RWPE1 (cell line): ENCODE measurements around the gene C22orf31.

Source experiments
- CTCF ChIA-PET: fragments of 350-600 bp; sonication (Branson Sonifier 250); formaldehyde crosslinking; extraction: SDS; loops from one replicate; lab custom pipeline; 2021; lab: Yijun Ruan, JAX
- POLR2A ChIA-PET: fragments of 400-600 bp; formaldehyde crosslinking; extraction: SDS; loops from one replicate; lab custom pipeline; 2020; ENCODE audit warnings: antibody characterized with exemption; ENCODE audit not compliant: low non-redundant PET; lab: Yijun Ruan, JAX
- DNase-seq: peaks from one replicate; pipeline ENCODE4 v3.0.0; 2012; ENCODE audit warnings: low spot score
- H3K27ac ChIP-seq: fragments of 450-650 bp; 2 replicates; pipeline ENCODE4 v1.5.1; 2017
- CTCF ChIP-seq: fragments of 450-650 bp; conservative IDR thresholded peaks from 2 replicates; pipeline ENCODE4 v1.5.1; 2017; ENCODE audit warnings: low read depth, mild to moderate bottlenecking

C22orf31 gene

GRCh38 chr22:29026579-29026978 is 35.1 kb downstream of the C22orf31 start:
- POLR2A ChIA-PET = no interaction called here
- TF ChIP-seq CTCF = no peak
- CTCF ChIA-PET = no interaction called here
- no peak overlapping the region for H3K27ac ChIP-seq
- DNase-seq = no peak

- H3K27ac ChIP-seq = no peak overlapping the region
- DNase-seq = no peak
- CTCF ChIA-PET = no interaction called here
- TF ChIP-seq CTCF = no peak
- POLR2A ChIA-PET = no interaction called here
Measured at GRCh38 chr22:29023172-29023796, 38.3 kb downstream of the C22orf31 start.

GRCh38 chr22:29022101-29022817 is 39.4 kb downstream of the C22orf31 start:
- no peak for DNase-seq
- POLR2A ChIA-PET = no interaction called here
- CTCF ChIA-PET = interaction anchor here (0.6 kb wide), 1 partner anchor 20 kb away, joined by 3 read pairs; no protein-coding TSS in a partner anchor
- H3K27ac ChIP-seq = no peak overlapping the region
- no peak for TF ChIP-seq CTCF

- POLR2A ChIA-PET = no interaction called here
- H3K27ac ChIP-seq = no peak overlapping the region
- CTCF ChIA-PET = interaction anchor here (0.6 to 0.9 kb wide), 3 partner anchors 10 to 418 kb away, joined by 3 read pairs; no protein-coding TSS in a partner anchor
- TF ChIP-seq CTCF = no peak
- no peak for DNase-seq
Measured at GRCh38 chr22:29018293-29019189, 43.1 kb downstream of the C22orf31 start.

GRCh38 chr22:29016067-29016938 is 45.3 kb downstream of the C22orf31 start:
- ChIA-PET CTCF (interaction anchor here (0.6 to 0.7 kb wide), 2 partner anchors 19 to 62 kb away, joined by 3 to 5 read pairs; no protein-coding TSS in a partner anchor), POLR2A (no interaction called here)
- H3K27ac ChIP-seq = no peak overlapping the region
- TF ChIP-seq CTCF = no peak
- no peak for DNase-seq
